ENCODE data around the gene GDPD4.
"Not testable (repeated sequence)": the region's sequence is repeated elsewhere in the genome, so short reads cannot be mapped to it uniquely, and the experiment has no call there.

Gene GDPD4

DNA sequence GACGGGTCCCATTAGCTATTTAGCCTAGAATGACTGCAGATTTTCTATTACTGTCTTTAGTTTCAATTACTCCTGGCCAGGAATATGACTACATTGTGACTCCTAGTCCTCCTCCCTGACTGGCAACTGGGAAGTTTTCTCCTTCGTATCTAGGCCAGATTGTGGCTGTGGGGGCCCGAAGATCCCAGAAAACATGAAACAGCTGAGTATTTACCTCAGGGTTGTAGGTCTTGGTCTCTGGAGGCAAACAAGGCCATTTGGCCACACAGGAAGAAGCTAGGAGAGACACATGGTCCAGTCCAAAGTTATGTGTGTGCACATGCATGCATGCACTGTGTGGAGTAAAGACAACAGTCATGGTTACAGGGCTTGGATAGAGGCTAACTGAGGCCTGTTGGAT, 10.2 kb upstream of the GDPD4 start:
- DNase-seq (ENCODE audit: low spot score), result no peak
- TF ChIP-seq, protein P1, sequence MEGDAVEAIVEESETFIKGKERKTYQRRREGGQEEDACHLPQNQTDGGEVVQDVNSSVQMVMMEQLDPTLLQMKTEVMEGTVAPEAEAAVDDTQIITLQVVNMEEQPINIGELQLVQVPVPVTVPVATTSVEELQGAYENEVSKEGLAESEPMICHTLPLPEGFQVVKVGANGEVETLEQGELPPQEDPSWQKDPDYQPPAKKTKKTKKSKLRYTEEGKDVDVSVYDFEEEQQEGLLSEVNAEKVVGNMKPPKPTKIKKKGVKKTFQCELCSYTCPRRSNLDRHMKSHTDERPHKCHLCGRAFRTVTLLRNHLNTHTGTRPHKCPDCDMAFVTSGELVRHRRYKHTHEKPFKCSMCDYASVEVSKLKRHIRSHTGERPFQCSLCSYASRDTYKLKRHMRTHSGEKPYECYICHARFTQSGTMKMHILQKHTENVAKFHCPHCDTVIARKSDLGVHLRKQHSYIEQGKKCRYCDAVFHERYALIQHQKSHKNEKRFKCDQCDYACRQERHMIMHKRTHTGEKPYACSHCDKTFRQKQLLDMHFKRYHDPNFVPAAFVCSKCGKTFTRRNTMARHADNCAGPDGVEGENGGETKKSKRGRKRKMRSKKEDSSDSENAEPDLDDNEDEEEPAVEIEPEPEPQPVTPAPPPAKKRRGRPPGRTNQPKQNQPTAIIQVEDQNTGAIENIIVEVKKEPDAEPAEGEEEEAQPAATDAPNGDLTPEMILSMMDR (IDR thresholded peaks at IDR 0.05; ENCODE audit: extremely low read depth, missing control alignments), result no peak

GRCh38 chr11:77310721-77311120, 9.2 kb upstream of the GDPD4 start:
- TF ChIP-seq, protein P1 (IDR thresholded peaks at IDR 0.05; ENCODE audit: extremely low read depth, missing control alignments), result no peak
- no peak for DNase-seq (ENCODE audit: low spot score)

DNA sequence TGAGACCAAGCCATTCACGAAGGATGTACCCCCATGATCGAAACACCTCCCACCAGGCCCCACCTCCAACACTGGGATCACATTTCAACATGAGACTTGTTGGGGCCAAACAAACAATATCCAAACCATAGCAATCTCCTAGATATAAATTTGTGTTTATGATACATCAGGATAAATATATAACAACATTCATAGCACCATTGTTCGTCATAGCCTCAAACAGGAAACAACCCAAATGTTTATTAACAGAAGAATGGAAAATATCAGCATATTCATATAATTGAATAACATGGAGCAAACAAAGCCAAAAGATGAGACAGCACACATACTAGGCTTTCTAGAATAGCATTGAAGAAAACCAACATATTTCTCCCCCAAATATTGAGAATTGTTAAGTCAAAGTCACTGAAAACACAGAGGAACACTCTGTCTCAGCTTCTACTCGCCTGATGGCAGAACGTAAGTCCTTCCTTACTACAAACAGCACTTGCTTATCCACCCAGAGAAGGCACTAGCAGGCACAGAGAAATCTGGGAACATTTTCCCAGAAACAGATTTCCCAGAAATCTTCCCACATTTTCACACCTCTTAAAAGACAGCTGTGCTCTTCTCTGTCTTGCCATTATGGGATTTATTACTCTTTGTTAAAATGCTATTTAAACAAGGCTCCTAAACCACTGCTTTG, 8.1 kb upstream of the GDPD4 start:
- TF ChIP-seq, protein P1 (IDR thresholded peaks at IDR 0.05; ENCODE audit: extremely low read depth, missing control alignments), result no peak
- DNase-seq (ENCODE audit: low spot score), result no peak

- no peak for DNase-seq (ENCODE audit: low spot score)
- TF ChIP-seq, protein P1 (IDR thresholded peaks at IDR 0.05; ENCODE audit: extremely low read depth, missing control alignments), result no peak
These were observed 7.4 kb upstream of the GDPD4 start for GRCh38 chr11:77308838-77309237.

DNA sequence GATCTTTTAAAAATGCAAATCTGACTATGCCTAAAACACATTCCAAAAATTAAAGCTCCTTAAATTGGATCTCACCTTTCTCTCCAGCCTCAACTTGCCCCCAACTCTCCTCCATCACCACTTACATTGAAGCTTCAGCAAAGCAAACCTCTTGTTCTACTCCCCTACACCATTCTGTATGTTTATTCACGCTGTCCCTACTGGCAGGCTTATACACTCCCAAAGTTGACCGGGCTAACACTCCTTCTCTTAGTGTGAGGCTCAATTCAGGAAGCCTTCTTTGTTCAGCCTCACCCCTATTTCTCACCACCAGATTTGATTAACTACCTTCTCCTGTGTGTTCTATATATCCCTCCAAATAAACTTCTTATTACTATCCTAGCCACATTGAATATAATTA, 1.8 kb upstream of the GDPD4 start:
- TF ChIP-seq, protein P1 (IDR thresholded peaks at IDR 0.05; ENCODE audit: extremely low read depth, missing control alignments), result no peak
- no peak for DNase-seq (ENCODE audit: low spot score)

GRCh38 chr11:77302752-77303151, 1.3 kb upstream of the GDPD4 start:
- TF ChIP-seq, protein P1 (IDR thresholded peaks at IDR 0.05; ENCODE audit: extremely low read depth, missing control alignments), result no peak
- DNase-seq (ENCODE audit: low spot score), result no peak

- no peak for DNase-seq (ENCODE audit: low spot score)
- TF ChIP-seq, protein P1 (IDR thresholded peaks at IDR 0.05; ENCODE audit: extremely low read depth, missing control alignments), result no peak
These were observed 791 bp downstream of the GDPD4 start for GRCh38 chr11:77300695-77301094.

- not testable (repeated sequence) for DNase-seq (ENCODE audit: low spot score)
These were observed 1.5 kb downstream of the GDPD4 start for GRCh38 chr11:77300028-77300427.
